Testis (tissue), 2 donors: ENCODE data around the gene HMCN1.

Source experiments
- POLR2A ChIP-seq: fragments of 450-650 bp; IDR thresholded peaks from one replicate; pipeline ENCODE4 v1.6.1; 2017; ENCODE audit warnings: antibody characterized with exemption, mild to moderate bottlenecking, moderate library complexity
- TF ChIP-seq, protein P1 (sequence below), 3 experiments: fragments of 450-650 bp in 2 of 3; fragments of 200-600 bp in 1 of 3; sonication (generic) in 1 of 3; IDR thresholded peaks; one replicate each; pipeline ENCODE4 v1.5.1; 2016 to 2019; ENCODE audit warnings: antibody characterized with exemption in 3 of 3, mild to moderate bottlenecking in 2 of 3, moderate library complexity in 1 of 3

DNA sequence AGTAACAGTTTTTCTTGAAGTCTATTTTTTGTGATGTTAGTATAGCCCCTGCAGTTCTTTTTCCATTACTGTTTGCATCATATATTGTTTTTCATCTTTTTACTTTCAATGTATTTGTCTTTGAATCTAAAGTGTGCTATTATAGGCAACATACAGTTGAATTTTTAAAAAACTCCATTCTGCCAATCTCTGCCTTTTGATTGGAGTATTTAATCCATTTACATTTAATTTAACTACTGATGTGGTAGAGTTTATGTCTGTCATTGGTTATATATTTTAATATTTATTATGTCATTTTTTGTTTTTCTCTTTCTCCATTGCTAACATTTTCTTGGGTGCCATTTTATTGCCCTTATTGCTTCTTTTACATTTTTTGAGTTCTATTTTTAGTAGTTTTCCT, 296.3 kb downstream of the HMCN1 start:
- TF ChIP-seq, protein P1, sequence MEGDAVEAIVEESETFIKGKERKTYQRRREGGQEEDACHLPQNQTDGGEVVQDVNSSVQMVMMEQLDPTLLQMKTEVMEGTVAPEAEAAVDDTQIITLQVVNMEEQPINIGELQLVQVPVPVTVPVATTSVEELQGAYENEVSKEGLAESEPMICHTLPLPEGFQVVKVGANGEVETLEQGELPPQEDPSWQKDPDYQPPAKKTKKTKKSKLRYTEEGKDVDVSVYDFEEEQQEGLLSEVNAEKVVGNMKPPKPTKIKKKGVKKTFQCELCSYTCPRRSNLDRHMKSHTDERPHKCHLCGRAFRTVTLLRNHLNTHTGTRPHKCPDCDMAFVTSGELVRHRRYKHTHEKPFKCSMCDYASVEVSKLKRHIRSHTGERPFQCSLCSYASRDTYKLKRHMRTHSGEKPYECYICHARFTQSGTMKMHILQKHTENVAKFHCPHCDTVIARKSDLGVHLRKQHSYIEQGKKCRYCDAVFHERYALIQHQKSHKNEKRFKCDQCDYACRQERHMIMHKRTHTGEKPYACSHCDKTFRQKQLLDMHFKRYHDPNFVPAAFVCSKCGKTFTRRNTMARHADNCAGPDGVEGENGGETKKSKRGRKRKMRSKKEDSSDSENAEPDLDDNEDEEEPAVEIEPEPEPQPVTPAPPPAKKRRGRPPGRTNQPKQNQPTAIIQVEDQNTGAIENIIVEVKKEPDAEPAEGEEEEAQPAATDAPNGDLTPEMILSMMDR (IDR thresholded peaks at IDR 0.05), result no peak
- TF ChIP-seq POLR2A, result no peak
